HG03565 (cell line): ENCODE measurements around the gene MBP.
"Not testable (repeated sequence)": the region's sequence is repeated elsewhere in the genome, so short reads cannot be mapped to it uniquely, and the experiment has no call there.

Experiments used
- ATAC-seq: cut with Tn5 transposase; IDR thresholded peaks from one replicate; pipeline ENCODE4 v1.9.1; 2021; ENCODE audit warnings: mild to moderate bottlenecking, moderate library complexity; ENCODE audit not compliant: unreplicated experiment

The MBP gene

GRCh38 chr18:76958692-76959341, 173.8 kb downstream of the MBP start:
- ATAC-seq: no peak

DNA sequence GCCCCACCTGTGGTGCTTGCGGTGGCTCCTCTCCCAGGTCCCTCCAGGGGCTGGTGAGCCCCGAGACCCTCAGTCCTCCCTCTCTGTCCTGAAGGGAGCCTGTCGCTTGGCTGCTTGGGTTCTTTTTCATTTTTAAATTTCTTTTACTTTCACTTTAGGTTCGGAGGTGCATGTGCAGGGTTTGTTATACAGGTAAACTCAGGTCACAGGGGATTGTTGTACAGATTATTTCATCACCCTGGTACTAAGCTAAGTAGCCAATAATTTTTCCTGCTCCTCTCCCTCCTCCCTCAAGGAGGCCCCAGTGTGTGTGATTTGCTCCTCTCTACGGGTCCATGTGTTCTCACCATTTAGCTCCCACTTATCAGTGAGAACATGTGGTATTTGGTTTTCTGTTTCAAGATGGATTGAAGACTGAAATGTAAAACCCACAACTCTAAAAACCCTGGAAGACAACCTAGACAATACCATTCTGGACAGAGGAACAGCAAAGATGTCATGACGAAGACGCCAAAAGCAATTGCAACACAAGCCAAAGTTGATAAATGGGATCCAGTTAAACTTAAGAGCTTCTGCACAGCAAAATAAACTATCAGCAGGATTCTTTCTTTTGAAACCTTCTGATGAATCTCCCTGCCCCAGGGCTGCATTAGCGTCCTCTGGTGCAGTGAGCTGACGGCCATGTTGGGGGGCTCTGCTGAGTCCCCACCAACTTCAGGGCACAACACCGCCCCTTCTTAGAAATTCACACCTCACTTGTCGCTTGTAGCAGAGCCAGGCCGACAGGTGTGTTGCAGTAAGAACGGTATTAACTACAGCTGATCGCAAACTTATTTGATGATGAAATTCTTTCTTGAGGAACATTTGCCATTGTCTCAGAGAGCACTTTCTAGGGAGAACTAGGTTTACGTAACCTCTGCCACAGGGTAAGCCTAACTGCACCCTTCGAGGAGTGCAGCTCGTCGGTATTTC, 174.9 kb downstream of the MBP start:
- ATAC-seq: no peak

DNA sequence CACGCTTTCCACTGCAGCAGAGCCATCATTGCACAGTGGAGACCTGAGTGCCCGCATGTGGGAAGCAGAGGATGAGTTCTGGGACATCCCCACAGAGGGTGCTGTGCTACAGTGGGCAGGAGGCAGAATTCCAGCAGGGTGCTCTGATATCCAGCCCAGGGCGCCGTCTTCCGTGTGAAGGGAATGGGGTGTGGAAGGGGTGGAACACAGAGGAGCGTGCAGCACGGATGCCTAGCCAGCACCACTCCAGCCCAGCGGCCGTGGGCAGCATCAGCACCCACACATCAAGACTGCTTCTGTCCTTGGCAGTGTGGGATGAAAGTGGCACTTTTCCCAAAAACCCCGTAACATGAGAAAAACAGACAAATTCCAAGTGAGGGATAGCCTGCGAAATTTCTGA, 175.9 kb downstream of the MBP start:
- ATAC-seq: no peak

DNA sequence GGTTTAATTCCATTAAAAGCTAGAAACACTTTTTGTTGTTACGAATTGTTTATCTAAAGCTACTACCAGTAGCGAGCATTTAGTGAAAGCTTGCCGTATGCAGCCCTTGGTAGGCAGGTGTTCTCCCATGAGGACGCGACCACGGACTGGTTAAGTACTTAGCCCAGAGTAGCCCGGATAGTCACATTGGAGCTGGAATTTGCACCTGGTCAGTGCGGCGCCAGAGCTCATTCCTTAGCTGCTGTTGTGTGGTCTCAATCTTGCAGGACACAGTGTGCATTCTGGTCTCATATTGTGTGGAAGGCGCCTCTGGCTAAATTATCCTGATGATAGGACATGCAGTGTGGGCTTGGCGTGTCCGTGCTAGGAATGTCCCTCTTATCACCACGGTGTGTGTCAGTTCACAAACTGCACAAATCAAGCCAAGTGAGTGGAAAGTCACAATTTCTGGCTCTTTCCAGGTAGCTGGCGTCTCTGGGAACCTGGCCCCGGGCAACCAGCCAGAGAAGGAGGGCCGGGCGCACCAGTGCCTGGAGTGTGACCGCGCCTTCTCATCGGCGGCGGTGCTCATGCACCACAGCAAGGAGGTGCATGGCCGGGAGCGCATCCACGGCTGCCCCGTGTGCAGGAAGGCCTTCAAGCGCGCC, 176.9 kb downstream of the MBP start:
- no peak for ATAC-seq

DNA sequence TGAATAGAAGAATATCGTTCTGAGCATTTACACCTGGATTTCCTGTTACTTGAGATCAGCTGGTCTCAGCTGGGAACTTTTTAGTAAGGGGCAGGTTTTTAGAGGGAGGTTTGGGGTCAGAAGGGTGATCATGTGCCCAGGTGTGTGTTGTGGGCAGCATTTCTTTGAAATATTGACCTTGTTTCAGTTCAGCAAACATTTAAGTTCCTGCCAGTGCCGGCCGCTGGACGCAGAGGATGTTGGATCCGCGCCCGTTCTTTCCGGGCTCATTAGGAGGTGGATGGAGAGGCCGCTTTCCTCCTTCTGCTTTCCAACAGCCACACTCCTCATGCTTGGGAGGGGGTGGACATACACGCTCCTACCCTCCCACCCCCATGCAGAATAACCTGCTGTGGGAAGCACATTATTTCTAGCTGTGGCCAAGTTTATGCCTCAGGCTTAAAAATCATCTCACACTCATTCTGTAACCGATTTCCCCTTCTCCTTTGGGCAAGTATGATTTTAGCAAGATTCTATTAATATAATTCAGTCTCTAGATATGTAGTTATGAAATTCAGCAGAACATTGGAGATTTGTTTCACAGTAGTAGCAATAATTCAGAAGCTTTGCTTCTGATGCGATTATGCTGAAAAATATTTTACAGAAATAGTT, 178.9 kb downstream of the MBP start:
- no peak for ATAC-seq

DNA sequence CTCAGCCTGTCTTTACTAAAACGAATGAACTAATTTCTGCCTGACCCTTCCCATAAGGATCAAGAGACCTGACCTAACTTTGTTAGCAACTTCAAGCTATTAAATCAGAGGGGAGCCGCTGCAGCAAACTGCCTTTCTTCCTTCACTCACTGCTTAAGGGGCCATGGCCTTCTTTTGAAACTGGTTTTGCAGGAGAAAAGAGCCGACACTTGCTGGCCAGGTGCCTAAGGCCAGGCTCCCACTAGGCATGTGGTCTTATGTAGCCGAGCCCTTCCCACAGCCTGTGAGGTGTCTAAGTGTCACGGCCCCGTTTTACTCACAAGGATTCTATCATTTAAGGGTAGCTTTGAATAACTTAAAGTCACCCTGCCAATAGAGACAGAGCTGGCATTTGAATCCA, 179.4 kb downstream of the MBP start:
- no peak for ATAC-seq

- ATAC-seq: no peak
Measured at GRCh38 chr18:76952747-76953146, 179.8 kb downstream of the MBP start.

DNA sequence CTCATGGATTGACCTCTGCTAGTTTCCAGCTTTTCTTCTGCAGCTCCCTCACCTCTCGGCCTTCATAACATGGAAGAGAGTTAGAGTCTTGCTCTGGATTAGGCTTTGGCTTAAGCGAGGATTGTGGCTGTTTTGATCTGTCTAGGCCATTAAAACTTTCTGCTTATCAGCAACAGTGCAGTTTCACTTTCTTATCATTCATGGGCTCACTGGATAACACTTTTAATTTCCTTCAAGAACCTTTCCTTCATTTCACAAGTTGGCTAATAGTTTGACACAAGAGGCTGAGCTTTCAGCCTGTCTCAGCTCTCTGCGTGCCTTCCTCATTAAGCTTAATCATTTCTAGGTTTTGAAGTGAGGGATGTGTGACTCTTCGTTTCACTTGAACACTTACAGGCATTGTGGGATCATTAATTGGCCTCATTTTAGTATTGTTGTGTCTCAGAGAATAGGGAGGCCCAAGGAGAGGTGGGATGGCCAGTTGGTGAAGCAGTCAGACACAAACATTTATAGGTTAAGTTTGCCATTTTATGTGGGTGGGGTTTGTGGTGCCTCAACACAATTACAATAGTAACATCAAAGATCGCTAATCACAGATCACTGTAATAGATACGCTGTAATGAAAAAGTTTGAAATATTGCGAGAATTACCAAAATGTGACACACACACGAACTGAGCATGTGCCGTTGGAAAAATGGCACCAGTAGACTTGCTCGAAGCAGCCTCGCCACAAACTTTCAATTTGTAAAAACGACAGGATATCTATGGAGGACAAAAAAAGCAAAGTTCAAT, 180.9 kb downstream of the MBP start:
- ATAC-seq: no peak

GRCh38 chr18:76948345-76948744, 184.2 kb downstream of the MBP start:
- ATAC-seq: no peak

DNA sequence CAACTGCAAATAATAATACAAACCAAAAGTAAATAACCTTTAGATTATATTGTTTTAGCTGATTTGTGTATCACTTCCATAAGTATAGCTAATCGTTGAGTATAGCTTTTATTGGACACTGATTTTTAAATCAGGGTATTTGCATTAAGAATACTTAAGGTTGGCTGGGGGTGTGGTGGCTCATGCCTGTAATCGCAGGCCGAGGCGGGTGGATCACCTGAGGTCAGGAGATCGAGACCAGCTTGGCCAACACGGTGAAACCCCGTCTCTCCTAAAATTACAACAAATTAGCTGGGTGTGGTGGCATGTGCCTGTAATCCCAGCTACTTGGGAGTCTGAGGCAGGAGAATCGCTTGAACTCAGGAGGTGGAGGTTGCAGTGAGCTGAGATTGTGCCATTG, 188.2 kb downstream of the MBP start:
- not testable (repeated sequence) for ATAC-seq

DNA sequence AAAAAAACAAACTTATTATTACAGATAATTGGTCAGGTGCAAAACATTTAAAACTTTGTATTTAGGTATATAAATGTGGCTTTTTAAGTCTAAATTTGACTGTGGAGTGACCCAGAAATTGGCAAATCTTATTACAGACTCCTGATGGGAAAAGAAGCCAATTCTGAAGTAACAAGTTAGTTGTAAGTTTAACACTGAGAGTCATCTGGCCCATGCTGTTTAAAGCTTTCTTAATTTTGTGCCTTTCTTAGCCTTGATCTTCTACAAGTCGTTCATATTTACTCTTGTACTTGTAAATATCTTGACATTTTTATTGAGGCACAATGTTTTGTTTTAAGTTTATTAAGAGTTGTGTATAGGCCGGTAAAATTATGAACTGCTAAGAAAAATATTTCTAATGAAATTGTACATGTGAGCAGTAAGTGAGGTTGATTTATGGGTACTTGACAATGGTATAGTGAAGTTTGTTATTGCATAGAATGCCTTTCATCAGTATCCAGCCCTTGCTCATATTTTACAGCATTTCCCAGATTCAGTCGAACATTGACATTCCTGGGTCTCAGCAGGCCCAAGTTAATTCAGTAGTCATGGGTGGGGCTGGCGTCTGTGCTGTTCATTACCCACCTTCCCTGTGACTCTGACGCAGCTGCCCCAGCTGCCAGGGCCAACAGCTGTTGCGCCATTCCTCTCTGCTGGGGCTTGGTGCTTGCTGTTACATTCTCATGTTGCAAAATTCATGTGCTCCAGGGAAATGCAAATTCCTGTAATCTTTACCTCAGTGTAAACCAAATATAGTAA, 188.8 kb downstream of the MBP start:
- no peak for ATAC-seq

GRCh38 chr18:76941284-76941683, 191.3 kb downstream of the MBP start:
- ATAC-seq: no peak

DNA sequence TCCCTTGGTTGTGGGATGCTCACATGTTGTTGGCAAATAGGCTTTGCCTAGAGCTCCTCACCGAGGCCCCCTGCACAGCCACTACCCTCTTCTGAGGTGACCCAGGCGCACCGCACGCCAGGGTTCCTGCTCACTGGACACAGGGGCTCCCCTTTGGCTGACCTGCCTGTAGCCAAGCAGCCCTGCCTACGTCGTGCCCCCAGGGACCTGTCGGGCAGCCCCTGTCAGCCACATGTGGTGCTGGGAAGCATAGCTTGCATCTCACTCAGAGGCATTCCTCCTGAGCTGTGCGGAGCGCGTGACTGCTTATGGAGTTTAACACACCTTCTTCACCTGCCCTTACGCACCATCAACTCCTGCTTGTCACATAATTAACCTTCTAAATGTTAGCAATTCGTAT, 194.0 kb downstream of the MBP start:
- ATAC-seq: no peak

- no peak for ATAC-seq
Measured at GRCh38 chr18:76937597-76937996, 195.0 kb downstream of the MBP start.

GRCh38 chr18:76936877-76937276, 195.7 kb downstream of the MBP start:
- ATAC-seq: no peak

DNA sequence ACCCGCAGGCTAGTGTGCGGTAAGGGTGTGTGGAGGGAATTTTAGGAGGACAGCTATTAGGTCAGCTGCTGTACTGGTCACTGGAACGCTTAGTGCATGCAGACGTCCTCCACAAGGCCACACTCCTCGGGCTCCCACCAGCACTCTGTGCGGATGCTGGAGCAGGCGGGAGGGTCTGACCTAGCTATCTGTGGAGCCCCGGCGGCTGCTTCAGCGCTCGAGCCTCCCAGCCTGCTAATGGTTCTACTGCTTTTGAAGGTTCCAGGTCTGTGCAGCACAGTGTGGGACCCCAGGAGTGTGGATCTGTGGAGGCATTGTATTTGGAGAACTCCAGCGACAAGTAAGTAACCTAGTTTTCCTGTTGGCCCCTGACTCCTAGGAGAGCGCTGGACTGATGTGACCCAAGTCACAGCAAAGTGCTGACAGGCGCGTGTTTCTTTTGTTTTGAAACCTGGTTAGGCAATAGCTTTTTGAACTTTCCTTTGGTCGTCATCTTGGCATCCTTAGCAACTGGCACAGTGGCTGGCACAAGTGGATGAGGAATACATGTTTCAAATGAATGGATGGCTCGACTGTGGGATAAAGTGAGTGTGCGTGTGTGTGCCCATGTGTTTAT, 196.8 kb downstream of the MBP start:
- no peak for ATAC-seq

DNA sequence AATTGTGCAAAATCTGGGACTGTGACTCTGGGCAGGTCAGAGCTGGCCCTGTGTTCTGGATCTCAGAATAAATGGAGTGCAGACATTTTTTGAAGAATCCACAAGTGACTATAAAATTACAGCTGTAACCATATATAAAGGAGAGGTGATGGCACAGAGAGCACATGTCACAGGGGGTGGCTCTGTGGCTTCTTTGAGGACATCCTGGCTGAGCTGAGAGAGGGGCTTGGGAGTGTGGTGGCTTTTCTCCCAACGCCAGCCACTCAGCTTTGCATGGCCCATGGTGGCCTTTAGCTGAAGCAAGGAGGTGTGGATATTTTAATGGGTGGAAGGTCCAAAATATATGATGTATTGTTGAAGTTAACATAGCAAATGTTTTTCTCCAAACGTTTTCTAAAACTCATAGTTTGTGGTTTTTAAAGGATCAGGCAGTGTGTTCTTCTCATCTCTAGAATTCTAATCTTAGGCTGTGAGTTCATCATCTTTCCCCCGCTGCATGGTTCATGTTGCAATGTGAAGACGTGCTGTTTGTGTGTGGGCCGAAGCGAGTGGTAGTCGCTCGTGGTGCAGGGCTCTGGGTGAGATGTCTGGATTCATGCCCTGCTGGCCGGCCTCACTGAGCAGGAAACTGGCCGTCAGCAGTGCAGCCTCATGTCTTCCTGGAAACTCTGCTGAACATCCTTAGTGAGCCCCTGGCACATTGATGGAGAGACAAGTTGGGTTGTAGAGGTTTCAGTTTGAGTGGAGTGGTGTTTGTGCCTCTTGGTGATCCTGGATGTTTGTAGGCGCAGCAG, 200.4 kb downstream of the MBP start:
- ATAC-seq: no peak

DNA sequence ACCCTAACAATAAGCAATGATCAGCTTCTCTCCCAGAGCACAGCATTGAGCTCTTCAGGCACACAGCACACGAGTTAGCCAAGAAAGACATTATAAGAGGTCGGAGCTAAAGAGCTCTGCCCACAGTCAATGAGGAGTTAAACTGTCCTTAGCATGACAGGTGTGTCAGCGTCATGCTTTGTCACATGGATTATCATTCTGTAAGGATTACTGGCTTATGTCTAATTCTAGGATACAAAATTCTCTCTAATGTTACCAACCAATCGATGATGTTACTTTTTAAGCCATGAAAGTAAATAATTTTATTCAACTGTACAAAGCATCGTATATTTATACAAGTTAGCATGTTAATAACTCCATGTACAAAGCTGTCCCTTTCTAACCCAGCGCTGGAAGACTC, 201.4 kb downstream of the MBP start:
- ATAC-seq: no peak
